Germinal center (tissue), 1 donor: ENCODE data around the gene IL17RB.
A peak's percentile ranks its signal among the peaks of the same experiment; 100 is the strongest.

Experiments used
- DNase-seq: peaks from one replicate; pipeline ENCODE4 v3.0.0; 2012; ENCODE audit warnings: mixed read lengths, low spot score

The IL17RB gene

GRCh38 chr3:53811143-53811927, 35.0 kb upstream of the IL17RB start:
- no peak for DNase-seq

GRCh38 chr3:53812434-53812833, 33.9 kb upstream of the IL17RB start:
- DNase-seq, result peak; percentile 12

DNA sequence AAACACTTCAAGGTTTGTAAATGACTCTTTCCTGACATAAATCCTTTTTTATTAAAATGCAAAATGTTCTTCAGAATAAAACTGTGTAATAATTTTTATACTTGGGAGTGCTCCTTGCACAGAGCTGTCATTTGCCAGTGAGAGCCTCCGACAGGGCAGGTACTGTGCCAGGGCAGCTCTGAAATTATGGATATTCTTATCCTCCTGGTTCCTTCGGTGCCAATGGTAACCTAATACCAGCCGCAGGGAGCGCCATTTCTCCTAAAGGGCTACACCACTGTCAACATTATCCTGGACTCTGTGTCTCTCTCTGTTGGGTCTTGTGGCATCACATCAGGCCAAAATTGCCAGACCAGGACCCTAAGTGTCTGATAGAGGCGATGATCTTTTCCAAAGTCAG, 33.1 kb upstream of the IL17RB start:
- DNase-seq, result no peak

DNA sequence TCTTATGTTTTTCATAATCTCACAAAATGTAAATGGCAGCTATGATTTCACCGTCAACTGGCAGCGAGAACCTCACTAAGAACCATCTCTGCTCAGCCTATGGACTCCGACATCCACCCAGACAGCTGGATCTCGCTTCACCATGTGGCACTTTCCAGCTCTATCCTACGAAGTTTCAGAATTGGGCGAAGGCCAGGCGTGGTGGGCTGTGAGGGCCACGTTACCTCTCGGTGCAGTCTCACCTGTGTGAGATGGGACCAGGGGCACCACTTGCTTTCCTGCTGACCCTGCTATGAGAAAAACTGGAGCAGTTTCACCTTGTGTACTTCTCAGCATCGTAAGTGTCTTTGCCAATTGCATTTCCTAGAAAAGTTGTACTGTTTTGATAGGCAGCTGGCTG, 32.5 kb upstream of the IL17RB start:
- DNase-seq, result no peak

GRCh38 chr3:53815067-53815466, 31.3 kb upstream of the IL17RB start:
- DNase-seq, result no peak

DNA sequence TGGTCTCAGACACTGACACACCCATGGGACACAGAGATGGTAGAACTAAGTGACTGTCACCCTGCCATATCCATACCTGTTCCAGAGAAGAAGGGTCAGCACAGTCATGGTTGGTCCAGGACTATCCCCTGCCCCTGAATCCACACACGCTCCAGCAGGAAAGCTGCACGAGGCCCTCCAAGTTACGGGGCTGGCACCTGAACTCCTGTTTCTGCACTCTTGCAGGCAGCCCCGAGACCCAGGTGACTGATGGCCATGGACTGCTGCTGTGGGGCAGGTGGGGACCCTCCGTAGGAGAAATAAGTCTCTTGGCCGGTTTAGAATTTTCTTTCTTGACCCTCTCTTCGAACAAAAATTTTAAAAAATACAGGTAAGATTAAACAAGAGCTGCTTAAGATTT, 30.7 kb upstream of the IL17RB start:
- DNase-seq, result no peak

GRCh38 chr3:53816425-53816824, 29.9 kb upstream of the IL17RB start:
- no peak for DNase-seq

GRCh38 chr3:53817211-53817610, 29.2 kb upstream of the IL17RB start:
- no peak for DNase-seq

DNA sequence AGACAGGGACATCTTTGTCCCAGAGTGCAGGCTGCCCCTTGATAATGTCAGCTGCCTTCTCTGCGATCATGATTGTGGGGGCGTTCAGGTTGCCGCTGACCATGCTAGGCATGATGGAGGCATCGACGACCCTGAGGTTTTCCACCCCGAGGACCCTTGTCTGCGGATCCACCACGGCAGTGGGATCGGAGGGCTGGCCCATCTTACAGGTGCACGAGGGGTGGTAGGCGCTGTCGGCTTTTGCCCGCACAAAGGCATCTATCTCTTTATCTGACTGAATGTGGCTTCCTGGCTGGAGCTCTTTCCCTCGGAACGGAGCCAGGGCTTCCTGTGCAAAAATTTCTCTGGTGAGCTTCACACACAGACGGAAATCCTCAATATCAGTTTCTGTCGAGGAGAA, 28.6 kb upstream of the IL17RB start:
- no peak for DNase-seq

DNA sequence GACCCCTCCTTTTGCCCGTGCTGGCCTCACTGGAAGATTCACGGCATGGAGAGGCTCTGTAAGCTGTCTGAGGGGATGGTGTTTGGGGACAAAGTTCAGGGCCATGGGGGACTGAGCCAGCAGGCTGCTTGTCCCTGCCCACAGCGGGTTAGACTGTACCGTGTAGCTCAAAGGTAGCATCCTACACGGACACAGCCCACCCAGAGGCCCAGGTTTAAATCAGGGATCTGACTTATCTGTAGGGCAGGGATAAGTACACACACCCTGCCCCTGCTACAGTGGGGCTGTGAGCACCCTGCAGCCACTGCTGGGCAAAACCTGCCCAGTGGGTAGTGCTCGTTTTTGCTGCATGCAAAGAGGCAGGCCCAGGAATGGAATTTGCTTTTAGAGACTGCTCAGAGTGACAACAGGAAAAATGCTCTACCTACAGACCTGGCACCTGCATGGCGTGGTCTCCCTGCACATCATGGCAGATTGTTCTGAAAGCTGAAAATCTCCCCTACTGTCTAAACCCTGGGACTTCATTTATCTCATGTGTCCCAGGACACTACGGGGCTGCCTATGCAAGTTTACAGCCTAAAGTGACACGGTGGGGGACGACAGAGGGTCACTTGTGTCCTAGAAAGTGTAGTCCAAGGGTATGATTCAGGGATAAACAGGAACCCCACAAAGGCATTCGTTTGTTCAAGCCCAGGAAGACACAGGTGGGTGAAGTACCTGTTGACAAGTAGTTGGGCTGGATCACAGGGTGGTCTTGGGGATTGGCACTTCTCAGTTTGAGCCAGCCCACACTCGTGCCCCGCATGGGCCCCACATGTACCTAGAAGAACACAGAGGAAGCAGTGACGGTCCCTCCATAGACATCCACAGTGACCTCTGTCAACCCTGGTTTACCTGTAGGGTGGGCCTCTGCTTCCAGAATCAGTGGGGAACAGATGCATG, 27.9 kb upstream of the IL17RB start:
- DNase-seq, result no peak

DNA sequence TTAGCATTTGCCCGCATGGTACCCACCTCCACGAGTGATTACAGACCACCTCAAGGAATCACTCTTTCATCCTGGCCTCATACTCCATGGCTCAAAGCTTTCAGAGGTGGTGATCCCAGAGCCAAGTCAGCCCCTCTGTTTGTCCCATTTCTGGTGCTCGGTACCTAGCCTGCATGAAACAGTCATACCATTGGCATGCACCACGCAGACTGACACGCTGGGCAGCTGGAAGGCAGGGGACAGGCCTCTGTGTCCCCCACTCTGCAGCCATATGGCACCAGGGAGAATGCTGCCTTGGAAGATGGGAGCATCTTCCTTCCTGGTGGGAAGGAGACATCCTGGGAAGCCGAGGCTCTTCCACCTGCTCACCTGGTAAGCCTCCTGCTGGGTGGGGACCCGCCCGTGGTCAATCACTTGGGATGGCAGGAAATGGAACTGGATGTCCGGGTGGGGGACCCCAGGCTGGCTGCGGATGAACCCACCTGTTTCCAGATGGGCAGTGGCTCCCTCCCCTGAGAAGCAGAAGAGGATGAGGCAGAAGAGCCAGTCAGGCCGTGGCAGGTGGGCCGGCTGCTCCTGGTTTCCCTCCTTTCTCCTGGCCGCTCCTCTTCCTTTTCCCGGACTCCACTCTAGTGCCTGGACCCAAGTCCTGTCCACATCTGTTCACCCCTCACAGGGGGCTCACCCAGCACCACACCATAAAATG, 27.1 kb upstream of the IL17RB start:
- no peak for DNase-seq

DNA sequence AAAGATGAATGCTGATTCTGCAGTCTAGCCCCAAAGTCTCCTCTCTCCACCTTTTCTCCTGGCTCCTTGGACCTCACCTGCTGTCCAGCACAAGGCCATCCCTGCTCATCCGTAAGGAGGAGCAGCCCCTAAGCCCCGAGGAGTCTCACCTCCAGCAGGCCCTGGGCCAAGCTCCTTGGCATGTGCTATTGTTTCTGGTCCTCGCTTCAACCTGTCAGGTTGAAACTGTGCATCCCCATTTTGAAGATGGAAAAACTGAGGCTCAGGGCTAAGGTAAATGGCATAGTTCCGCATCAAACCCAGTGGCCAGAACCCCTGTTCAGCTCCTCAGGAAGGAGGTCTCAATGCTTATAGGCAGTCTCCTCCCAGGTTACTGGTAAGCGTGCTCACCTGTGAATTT, 26.3 kb upstream of the IL17RB start:
- DNase-seq, result no peak

DNA sequence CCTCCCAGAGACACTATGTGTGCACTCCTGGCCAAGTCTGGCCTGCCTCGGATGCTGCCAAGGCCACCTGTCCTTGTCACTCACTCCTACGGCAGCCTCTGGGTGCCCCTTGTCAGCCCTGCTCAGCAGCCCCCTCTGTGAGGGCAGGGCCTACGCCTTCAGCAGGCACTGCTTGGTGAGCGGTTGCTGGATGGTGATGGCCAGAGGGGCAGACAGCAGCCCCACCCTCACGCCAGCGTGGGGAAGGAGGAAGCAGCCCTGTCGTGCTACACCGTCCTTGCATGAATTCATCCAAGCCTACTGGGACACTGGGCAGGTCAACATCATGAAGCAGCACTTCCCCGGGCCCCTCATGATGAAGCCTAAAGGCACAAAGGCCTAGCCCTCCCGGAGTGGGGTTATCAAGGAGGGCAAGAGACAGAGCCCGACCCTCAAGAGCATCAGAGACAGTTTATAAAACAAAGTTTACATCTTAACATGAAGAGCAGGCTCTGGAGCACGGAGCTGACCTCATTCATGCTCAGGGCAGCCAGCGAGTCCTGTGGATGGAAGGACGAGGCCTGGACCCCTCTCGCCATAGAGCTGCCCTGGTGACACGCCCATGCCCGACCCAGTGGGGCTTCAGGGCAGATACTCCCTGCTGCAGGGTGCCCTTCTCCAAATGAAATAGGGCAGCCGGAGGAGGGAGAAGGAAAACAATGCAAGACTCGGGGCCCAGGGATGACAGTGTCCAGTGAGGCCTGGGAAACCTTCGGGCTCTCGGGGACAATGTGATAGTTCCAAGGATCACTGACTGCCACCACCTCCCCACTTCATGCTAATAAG, 25.4 kb upstream of the IL17RB start:
- DNase-seq, result no peak

DNA sequence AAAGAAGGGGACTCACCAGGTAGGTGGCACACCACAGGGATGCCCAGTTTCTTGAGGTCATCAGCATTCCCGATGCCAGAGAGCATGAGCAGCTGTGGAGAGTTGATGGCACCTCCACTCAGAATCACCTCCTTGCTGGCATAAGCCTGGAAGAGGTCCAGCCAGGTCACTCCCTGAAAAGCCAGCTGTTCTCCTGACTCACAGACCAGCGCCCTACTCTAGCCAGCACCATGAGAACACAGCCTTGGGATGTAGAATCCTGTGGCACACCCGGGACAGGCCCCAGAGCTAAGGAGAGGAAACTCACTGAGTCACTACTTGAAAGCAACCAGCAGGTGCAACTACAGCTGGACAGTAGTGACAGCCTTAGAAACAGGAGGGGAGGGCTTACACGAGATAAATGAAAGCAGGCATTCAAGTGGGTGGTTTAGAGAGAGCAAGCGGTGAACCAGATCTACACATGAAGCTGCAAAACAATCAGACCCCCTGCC, 24.7 kb upstream of the IL17RB start:
- no peak for DNase-seq

GRCh38 chr3:53822331-53822741, 24.0 kb upstream of the IL17RB start:
- DNase-seq, result no peak

- no peak for DNase-seq
These were observed 23.1 kb upstream of the IL17RB start for GRCh38 chr3:53823026-53823955.

DNA sequence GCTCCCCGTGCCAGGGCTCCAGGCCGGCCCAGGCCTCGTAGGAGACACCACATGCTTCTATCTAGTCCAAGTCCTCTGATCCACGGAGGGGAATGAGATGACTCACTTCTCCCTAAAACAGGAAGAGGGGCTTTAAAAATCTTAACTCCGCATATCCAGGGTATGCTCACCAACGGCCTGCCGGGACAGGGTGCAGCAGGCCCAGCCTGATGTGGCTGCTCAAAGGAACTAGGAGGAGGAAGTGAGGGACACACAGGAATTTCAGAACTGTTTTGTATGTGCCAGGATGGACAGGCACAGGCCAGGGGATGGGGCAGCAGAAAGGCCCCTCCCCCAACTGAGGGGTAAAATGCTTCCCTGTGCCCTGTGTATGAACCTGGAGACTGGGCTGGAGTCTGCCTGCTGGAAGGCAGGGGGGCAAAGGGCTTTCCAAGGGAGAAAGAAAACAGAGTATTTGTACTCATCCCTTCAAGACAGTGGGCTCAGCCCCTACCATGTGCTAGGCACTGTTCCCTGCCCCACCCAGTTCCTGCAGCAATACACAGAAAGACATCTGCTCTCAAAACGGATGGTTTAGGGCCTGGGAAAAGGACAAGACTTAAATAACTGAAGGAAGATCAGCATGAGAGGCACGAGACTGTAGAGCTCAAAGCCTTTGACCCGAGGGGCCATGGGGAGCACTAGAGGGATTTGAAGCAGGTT, 22.3 kb upstream of the IL17RB start:
- no peak for DNase-seq

DNA sequence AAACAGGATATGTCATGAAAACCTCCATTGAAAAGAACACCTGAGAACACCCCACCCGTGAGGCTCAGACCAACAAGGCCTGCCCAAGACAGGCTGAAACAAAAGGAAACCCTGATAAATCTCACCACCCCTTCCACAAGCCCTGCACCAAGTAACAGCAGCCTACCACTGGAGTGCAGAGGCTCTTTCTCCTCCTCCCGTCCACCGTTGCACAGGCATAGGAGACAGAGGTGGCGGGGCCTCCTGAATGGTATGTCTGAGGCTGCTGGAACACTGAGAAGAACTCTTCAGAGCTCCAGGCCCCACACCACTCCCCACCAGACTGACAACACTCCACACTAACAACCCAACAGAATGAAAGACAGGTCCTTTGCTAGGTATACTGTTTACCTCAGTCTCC, 21.6 kb upstream of the IL17RB start:
- DNase-seq, result no peak

DNA sequence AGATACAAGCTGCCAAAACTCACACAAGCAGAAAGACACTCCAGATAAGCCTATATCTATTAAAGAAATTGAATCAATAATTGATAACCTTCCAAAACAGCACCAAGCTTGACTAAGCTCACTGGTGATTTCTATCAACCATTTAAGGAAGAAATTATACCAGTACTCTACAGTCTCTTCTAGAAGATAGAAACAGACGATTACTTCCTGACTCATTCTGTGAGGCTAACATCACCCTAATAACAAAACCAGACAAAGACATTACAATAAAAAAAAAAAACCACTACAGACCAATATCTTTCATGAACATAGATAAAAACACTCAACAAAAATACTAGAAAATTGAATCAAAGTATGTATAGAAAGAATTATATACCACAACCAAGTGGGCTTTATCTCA, 20.3 kb upstream of the IL17RB start:
- no peak for DNase-seq

- no peak for DNase-seq
These were observed 17.8 kb upstream of the IL17RB start for GRCh38 chr3:53828581-53828980.
